ENCODE measurements around the gene CTPS2.
"Not testable (repeated sequence)": the region's sequence is repeated elsewhere in the genome, so short reads cannot be mapped to it uniquely, and the experiment has no call there.

Gene CTPS2

GRCh38 chrX:16719334-16720084, 7.0 kb upstream of the CTPS2 start, which contains the start of gene SYAP1:
SYAP1 (plus strand) TSS chrX:16719612; CDS start chrX:16719725, 113 bp downstream.
- H3K4me2 ChIP-seq (ENCODE audit: low read length), result peak within 1 kb of the TSS; percentile 79
- H3K23ac ChIP-seq (ENCODE audit: low read length), result peak within 1 kb of the TSS; percentile 1
- no peak within 1 kb of the TSS for H3K18ac ChIP-seq (ENCODE audit: low read length)
- H3K4ac ChIP-seq (ENCODE audit: low read depth, low read length), result no peak within 1 kb of the TSS
- H4K8ac ChIP-seq (ENCODE audit: low read depth, low read length), result peak within 1 kb of the TSS; percentile 56
- WGBS (ENCODE audit: extremely low coverage, insufficient coverage, low lambda C conversion rate), result no CpG with 5 or more reads among the region's 54 CpGs
- H3K36me3 ChIP-seq (ENCODE audit: control insufficient read depth, insufficient read depth, low read length), result no peaks in the 10 kb centered on the region
- peak within 1 kb of the TSS; percentile 83 for H3K4me3 ChIP-seq (ENCODE audit: low read length)
- H3K27me3 ChIP-seq (ENCODE audit: insufficient read depth, low read length, poor library complexity), result no peaks in the 10 kb centered on the region
- H4K5ac ChIP-seq (ENCODE audit: low read length), result no peak within 1 kb of the TSS
- peaks cover 27% of the 10 kb centered on the region for H3K79me2 ChIP-seq (ENCODE audit: control insufficient read depth, insufficient read depth, low read length)
- no peak within 1 kb of the TSS for H2BK120ac ChIP-seq (ENCODE audit: low read depth, low read length)
- H3K4me1 ChIP-seq (ENCODE audit: control insufficient read depth, low read depth, low read length), result no peaks in the 10 kb centered on the region
- no peak within 1 kb of the TSS for H2AK5ac ChIP-seq (ENCODE audit: low read length)
- peak within 1 kb of the TSS; percentile 59 for H3K27ac ChIP-seq (ENCODE audit: low read depth, low read length)
- peak within 1 kb of the TSS; percentile 88 for H3K9ac ChIP-seq (ENCODE audit: low read length)
- DNase-seq, result peak; percentile 97
- H3K56ac ChIP-seq (ENCODE audit: low read length), result peak within 1 kb of the TSS; percentile 91
- H2BK5ac ChIP-seq (ENCODE audit: low read length), result no peak within 1 kb of the TSS
- H3K79me1 ChIP-seq (ENCODE audit: low read length), result no peaks in the 10 kb centered on the region
- no peak within 1 kb of the TSS for H2BK15ac ChIP-seq (replicated peaks; ENCODE audit: low read depth)

- Histone ChIP-seq H3K27ac (ENCODE audit: low read depth, low read length) (peak overlapping the region; percentile 59), H2BK15ac (replicated peaks; ENCODE audit: low read depth) (no peak overlapping the region), H3K79me1 (ENCODE audit: low read length) (no peaks in the 10 kb centered on the region), H3K23ac (ENCODE audit: low read length) (peak overlapping the region; percentile 1), H3K4me1 (ENCODE audit: control insufficient read depth, low read depth, low read length) (no peaks in the 10 kb centered on the region), H3K4me2 (ENCODE audit: low read length) (peak overlapping the region; percentile 79), H2BK120ac (ENCODE audit: low read depth, low read length) (no peak overlapping the region), H2AK5ac (ENCODE audit: low read length) (no peak overlapping the region), H4K5ac (ENCODE audit: low read length) (no peak overlapping the region), H4K8ac (ENCODE audit: low read depth, low read length) (no peak overlapping the region), H3K56ac (ENCODE audit: low read length) (peak overlapping the region; percentile 91), H3K9ac (ENCODE audit: low read length) (peak overlapping the region; percentile 88), H3K27me3 (ENCODE audit: insufficient read depth, low read length, poor library complexity) (no peaks in the 10 kb centered on the region), H2BK5ac (ENCODE audit: low read length) (no peak overlapping the region), H3K36me3 (ENCODE audit: control insufficient read depth, insufficient read depth, low read length) (no peaks in the 10 kb centered on the region), H3K4me3 (ENCODE audit: low read length) (peak overlapping the region; percentile 42), H3K4ac (ENCODE audit: low read depth, low read length) (no peak overlapping the region), H3K79me2 (ENCODE audit: control insufficient read depth, insufficient read depth, low read length) (peaks cover 22% of the 10 kb centered on the region), H3K18ac (ENCODE audit: low read length) (no peak overlapping the region)
- DNase-seq, result no peak
- WGBS (ENCODE audit: extremely low coverage, insufficient coverage, low lambda C conversion rate), result no CpG with 5 or more reads among the region's 6 CpGs
Measured at GRCh38 chrX:16718824-16719333, 6.4 kb upstream of the CTPS2 start.

DNA sequence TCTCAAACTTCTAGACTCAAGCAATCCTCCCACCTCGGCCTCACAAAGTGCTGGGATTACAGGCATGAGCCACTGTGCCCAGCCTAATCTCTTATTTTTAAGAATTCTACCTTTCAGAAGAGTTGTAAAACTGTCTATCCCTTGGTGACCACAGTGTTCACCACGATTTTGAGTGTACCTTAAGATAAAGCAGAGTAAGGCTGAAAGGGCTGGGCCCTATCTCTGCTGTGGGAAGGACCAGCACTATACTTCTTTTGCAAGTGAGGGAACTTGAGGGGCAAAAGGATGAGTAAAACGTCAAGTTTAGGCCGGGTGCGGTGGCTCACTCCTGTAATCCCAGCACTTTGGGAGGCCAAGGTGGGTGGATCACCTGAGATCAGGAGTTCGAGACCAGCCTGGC, 4.0 kb upstream of the CTPS2 start:
- H3K79me2 ChIP-seq (ENCODE audit: control insufficient read depth, insufficient read depth, low read length), result peaks cover 13% of the 10 kb centered on the region
- not testable (repeated sequence) for H3K18ac ChIP-seq (ENCODE audit: low read length); H3K4ac ChIP-seq (ENCODE audit: low read depth, low read length); H2BK120ac ChIP-seq (ENCODE audit: low read depth, low read length); H3K9ac ChIP-seq (ENCODE audit: low read length); H3K36me3 ChIP-seq (ENCODE audit: control insufficient read depth, insufficient read depth, low read length); H3K79me1 ChIP-seq (ENCODE audit: low read length); DNase-seq; H3K4me1 ChIP-seq (ENCODE audit: control insufficient read depth, low read depth, low read length); H3K23ac ChIP-seq (ENCODE audit: low read length); H4K8ac ChIP-seq (ENCODE audit: low read depth, low read length); H3K4me3 ChIP-seq (ENCODE audit: low read length); H4K5ac ChIP-seq (ENCODE audit: low read length); H3K27ac ChIP-seq (ENCODE audit: low read depth, low read length); H3K27me3 ChIP-seq (ENCODE audit: insufficient read depth, low read length, poor library complexity); H2BK15ac ChIP-seq (replicated peaks; ENCODE audit: low read depth); H3K56ac ChIP-seq (ENCODE audit: low read length); H2BK5ac ChIP-seq (ENCODE audit: low read length); H2AK5ac ChIP-seq (ENCODE audit: low read length); H3K4me2 ChIP-seq (ENCODE audit: low read length)
- WGBS (ENCODE audit: extremely low coverage, insufficient coverage, low lambda C conversion rate), result no CpG with 5 or more reads among the region's 6 CpGs

GRCh38 chrX:16715638-16716037, 3.2 kb upstream of the CTPS2 start:
- not testable (repeated sequence) for H2AK5ac ChIP-seq (ENCODE audit: low read length); H3K79me1 ChIP-seq (ENCODE audit: low read length); H4K5ac ChIP-seq (ENCODE audit: low read length); H3K36me3 ChIP-seq (ENCODE audit: control insufficient read depth, insufficient read depth, low read length); H2BK120ac ChIP-seq (ENCODE audit: low read depth, low read length); H4K8ac ChIP-seq (ENCODE audit: low read depth, low read length); H3K27ac ChIP-seq (ENCODE audit: low read depth, low read length); H2BK5ac ChIP-seq (ENCODE audit: low read length); DNase-seq; H3K4ac ChIP-seq (ENCODE audit: low read depth, low read length); H3K18ac ChIP-seq (ENCODE audit: low read length); H3K4me2 ChIP-seq (ENCODE audit: low read length); H3K9ac ChIP-seq (ENCODE audit: low read length); H3K4me1 ChIP-seq (ENCODE audit: control insufficient read depth, low read depth, low read length); H3K27me3 ChIP-seq (ENCODE audit: insufficient read depth, low read length, poor library complexity); H3K79me2 ChIP-seq (ENCODE audit: control insufficient read depth, insufficient read depth, low read length); H3K4me3 ChIP-seq (ENCODE audit: low read length); H2BK15ac ChIP-seq (replicated peaks; ENCODE audit: low read depth); H3K56ac ChIP-seq (ENCODE audit: low read length); H3K23ac ChIP-seq (ENCODE audit: low read length)
- WGBS (ENCODE audit: extremely low coverage, insufficient coverage, low lambda C conversion rate), result no CpG with 5 or more reads among the region's 6 CpGs

DNA sequence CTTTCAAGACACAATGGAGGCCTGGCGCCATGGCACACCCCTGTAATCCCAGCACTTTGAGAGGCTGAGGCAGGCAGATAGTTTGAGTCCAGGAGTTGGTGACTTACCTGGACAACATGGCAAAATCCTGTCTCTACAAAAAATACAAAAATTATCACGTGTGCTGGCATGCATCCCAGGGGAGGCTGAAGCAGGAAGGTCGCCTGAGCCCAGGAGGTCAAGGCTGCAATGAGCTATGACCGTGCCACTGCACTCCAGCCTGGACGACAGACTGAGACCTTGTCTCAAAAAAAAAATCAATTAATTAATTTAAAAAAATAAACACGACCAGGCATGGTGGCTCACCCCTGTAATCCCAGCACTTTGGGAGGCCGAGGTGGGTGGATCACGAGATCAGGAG, 2.0 kb upstream of the CTPS2 start:
- Histone ChIP-seq H3K27ac (ENCODE audit: low read depth, low read length) (no peak overlapping the region), H3K4me2 (ENCODE audit: low read length) (no peak overlapping the region), H3K18ac (ENCODE audit: low read length) (no peak overlapping the region), H2AK5ac (ENCODE audit: low read length) (no peak overlapping the region), H2BK15ac (replicated peaks; ENCODE audit: low read depth) (no peak overlapping the region), H2BK5ac (ENCODE audit: low read length) (no peak overlapping the region), H3K4ac (ENCODE audit: low read depth, low read length) (no peak overlapping the region), H3K23ac (ENCODE audit: low read length) (no peak overlapping the region), H3K9ac (ENCODE audit: low read length) (no peak overlapping the region), H3K79me1 (ENCODE audit: low read length) (no peaks in the 10 kb centered on the region), H3K79me2 (ENCODE audit: control insufficient read depth, insufficient read depth, low read length) (no peaks in the 10 kb centered on the region), H4K8ac (ENCODE audit: low read depth, low read length) (no peak overlapping the region), H2BK120ac (ENCODE audit: low read depth, low read length) (no peak overlapping the region), H3K27me3 (ENCODE audit: insufficient read depth, low read length, poor library complexity) (no peaks in the 10 kb centered on the region), H3K56ac (ENCODE audit: low read length) (no peak overlapping the region), H3K4me1 (ENCODE audit: control insufficient read depth, low read depth, low read length) (no peaks in the 10 kb centered on the region), H3K4me3 (ENCODE audit: low read length) (no peak overlapping the region), H3K36me3 (ENCODE audit: control insufficient read depth, insufficient read depth, low read length) (no peaks in the 10 kb centered on the region), H4K5ac (ENCODE audit: low read length) (no peak overlapping the region)
- WGBS (ENCODE audit: extremely low coverage, insufficient coverage, low lambda C conversion rate), result no CpG with 5 or more reads among the region's 8 CpGs
- no peak for DNase-seq

Data from mesendoderm (in vitro differentiated cells).